GM12891 (cell line): ENCODE measurements around the gene TECTA.

Experiments used
- POLR2A ChIP-seq: IDR thresholded peaks from 2 replicates; pipeline ENCODE4 v1.6.1; 2011; ENCODE audit warnings: low read depth, low read length, control low read depth
- POLR2AphosphoS5 ChIP-seq: IDR thresholded peaks from 2 replicates; pipeline ENCODE4 v1.6.1; 2011; ENCODE audit warnings: low read depth, low read length, control low read depth
- POU2F2 ChIP-seq: IDR thresholded peaks from 2 replicates; pipeline ENCODE4 v1.6.1; 2011; ENCODE audit warnings: low read depth, mild to moderate bottlenecking, control low read depth, low read length, moderate library complexity
- SPI1 ChIP-seq: IDR thresholded peaks from 2 replicates; pipeline ENCODE4 v1.6.1; 2011; ENCODE audit warnings: low read depth, low read length, control low read depth
- TAF1 ChIP-seq: IDR thresholded peaks from 2 replicates; pipeline ENCODE4 v1.6.1; 2011; ENCODE audit warnings: low read depth, low read length, control low read depth

GRCh38 chr11:121213362-121213893 is 112.4 kb downstream of the TECTA start:
- no peak for TF ChIP-seq POLR2A
- TF ChIP-seq TAF1: no peak
- no peak for TF ChIP-seq POLR2AphosphoS5
- no peak for TF ChIP-seq SPI1
- TF ChIP-seq POU2F2: no peak
